ENCODE measurements around the gene NUDT17. TPM values are rescaled to one million over a fixed set of nuclear protein-coding genes. Genes with fewer than 3 reads are reported as not detected.

The NUDT17 gene
- total and polyA plus RNA-seq, 9 of the 15 experiments (the other 6 are each of a cell fraction or from before 2014, with no cell fraction given) = 2.1 to 10.0 (median 6.1) TPM

DNA sequence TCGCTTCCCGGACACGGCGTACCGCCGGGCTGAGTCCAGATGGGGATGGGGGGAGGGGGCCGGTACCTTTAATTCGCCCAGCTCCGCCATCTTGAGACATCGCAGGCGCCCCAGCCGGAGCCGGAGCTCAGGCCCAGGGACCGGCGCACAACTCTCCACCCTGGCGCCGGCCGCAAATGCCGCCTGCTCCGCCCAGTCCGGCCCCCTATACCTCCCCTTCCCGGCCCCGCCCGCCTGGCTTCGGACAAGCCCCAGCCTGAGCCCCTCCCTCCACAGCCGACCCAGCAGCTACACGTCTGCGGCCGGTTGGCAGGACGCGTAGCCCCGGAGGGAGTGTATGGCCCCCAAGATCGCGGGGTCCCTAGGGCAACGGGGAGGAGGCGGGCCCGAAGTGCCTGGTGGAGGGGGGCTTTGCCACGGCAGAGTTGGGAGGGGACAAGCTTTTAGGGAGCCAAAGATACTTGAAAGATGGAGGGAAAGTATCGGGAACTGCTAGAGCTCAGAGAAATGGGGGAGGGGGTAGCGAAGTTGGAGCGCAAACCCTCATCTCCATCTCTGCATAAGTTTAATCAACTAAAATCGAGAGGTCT, 13.6 kb downstream of the NUDT17 start, which contains the start of gene PIAS3 (continued):
- TF ChIP-seq, protein P1, sequence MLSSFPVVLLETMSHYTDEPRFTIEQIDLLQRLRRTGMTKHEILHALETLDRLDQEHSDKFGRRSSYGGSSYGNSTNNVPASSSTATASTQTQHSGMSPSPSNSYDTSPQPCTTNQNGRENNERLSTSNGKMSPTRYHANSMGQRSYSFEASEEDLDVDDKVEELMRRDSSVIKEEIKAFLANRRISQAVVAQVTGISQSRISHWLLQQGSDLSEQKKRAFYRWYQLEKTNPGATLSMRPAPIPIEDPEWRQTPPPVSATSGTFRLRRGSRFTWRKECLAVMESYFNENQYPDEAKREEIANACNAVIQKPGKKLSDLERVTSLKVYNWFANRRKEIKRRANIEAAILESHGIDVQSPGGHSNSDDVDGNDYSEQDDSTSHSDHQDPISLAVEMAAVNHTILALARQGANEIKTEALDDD (IDR thresholded peaks at IDR 0.05) = no peak
- TF ChIP-seq CHD4 (IDR thresholded peaks at IDR 0.05; ENCODE audit: insufficient read depth, insufficient replicate concordance, low read depth, low read length, poor library complexity, severe bottlenecking) = no peak
- TF ChIP-seq FOSL1 (tag; conservative IDR thresholded peaks at IDR 0.05) = no peak
- TF ChIP-seq MYC (IDR thresholded peaks at IDR 0.05; ENCODE audit: low read depth, low read length) = no peak; the same call in 1 of the 2 replicates
- no peak for TF ChIP-seq MYC (CRISPR knock-in tag; IDR thresholded peaks at IDR 0.05; ENCODE audit: borderline replicate concordance, low read depth)
- TF ChIP-seq, protein P2, sequence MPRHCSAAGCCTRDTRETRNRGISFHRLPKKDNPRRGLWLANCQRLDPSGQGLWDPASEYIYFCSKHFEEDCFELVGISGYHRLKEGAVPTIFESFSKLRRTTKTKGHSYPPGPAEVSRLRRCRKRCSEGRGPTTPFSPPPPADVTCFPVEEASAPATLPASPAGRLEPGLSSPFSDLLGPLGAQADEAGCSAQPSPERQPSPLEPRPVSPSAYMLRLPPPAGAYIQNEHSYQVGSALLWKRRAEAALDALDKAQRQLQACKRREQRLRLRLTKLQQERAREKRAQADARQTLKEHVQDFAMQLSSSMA (CRISPR knock-in tag; IDR thresholded peaks at IDR 0.05) = no peak
- no peak for TF ChIP-seq RFX5 (IDR thresholded peaks at IDR 0.05; ENCODE audit: low read depth, low read length)
- no peak for TF ChIP-seq CAMTA2 (CRISPR knock-in tag; conservative IDR thresholded peaks at IDR 0.05)
- no peak for TF ChIP-seq ZBED1 (IDR thresholded peaks at IDR 0.05)
- no peak for TF ChIP-seq SIX5 (IDR thresholded peaks at IDR 0.05; ENCODE audit: borderline replicate concordance in 1 of 2, insufficient read depth in 1 of 2, low read depth in 1 of 2, low read length in 2 of 2)
- TF ChIP-seq FOS (IDR thresholded peaks at IDR 0.05; ENCODE audit: extremely low read depth, insufficient read length) = no peak
- TF ChIP-seq, protein P3, sequence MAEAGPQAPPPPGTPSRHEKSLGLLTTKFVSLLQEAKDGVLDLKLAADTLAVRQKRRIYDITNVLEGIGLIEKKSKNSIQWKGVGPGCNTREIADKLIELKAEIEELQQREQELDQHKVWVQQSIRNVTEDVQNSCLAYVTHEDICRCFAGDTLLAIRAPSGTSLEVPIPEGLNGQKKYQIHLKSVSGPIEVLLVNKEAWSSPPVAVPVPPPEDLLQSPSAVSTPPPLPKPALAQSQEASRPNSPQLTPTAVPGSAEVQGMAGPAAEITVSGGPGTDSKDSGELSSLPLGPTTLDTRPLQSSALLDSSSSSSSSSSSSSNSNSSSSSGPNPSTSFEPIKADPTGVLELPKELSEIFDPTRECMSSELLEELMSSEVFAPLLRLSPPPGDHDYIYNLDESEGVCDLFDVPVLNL (CRISPR knock-in tag; IDR thresholded peaks at IDR 0.05; ENCODE audit: low read depth) = no peak
- TF ChIP-seq ZNF384 (IDR thresholded peaks at IDR 0.05; ENCODE audit: low read depth, low read length) = no peak
- TF ChIP-seq, protein P4, sequence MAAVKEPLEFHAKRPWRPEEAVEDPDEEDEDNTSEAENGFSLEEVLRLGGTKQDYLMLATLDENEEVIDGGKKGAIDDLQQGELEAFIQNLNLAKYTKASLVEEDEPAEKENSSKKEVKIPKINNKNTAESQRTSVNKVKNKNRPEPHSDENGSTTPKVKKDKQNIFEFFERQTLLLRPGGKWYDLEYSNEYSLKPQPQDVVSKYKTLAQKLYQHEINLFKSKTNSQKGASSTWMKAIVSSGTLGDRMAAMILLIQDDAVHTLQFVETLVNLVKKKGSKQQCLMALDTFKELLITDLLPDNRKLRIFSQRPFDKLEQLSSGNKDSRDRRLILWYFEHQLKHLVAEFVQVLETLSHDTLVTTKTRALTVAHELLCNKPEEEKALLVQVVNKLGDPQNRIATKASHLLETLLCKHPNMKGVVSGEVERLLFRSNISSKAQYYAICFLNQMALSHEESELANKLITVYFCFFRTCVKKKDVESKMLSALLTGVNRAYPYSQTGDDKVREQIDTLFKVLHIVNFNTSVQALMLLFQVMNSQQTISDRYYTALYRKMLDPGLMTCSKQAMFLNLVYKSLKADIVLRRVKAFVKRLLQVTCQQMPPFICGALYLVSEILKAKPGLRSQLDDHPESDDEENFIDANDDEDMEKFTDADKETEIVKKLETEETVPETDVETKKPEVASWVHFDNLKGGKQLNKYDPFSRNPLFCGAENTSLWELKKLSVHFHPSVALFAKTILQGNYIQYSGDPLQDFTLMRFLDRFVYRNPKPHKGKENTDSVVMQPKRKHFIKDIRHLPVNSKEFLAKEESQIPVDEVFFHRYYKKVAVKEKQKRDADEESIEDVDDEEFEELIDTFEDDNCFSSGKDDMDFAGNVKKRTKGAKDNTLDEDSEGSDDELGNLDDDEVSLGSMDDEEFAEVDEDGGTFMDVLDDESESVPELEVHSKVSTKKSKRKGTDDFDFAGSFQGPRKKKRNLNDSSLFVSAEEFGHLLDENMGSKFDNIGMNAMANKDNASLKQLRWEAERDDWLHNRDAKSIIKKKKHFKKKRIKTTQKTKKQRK (IDR thresholded peaks at IDR 0.05; ENCODE audit: borderline replicate concordance, low read depth, low read length) = no peak
- TF ChIP-seq, protein P5, sequence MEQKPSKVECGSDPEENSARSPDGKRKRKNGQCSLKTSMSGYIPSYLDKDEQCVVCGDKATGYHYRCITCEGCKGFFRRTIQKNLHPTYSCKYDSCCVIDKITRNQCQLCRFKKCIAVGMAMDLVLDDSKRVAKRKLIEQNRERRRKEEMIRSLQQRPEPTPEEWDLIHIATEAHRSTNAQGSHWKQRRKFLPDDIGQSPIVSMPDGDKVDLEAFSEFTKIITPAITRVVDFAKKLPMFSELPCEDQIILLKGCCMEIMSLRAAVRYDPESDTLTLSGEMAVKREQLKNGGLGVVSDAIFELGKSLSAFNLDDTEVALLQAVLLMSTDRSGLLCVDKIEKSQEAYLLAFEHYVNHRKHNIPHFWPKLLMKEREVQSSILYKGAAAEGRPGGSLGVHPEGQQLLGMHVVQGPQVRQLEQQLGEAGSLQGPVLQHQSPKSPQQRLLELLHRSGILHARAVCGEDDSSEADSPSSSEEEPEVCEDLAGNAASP (IDR thresholded peaks at IDR 0.05) = no peak
- TF ChIP-seq HSF4 (CRISPR knock-in tag; IDR thresholded peaks at IDR 0.05; ENCODE audit: borderline replicate concordance) = no peak
- TF ChIP-seq PHF20 (IDR thresholded peaks at IDR 0.05; ENCODE audit: partially characterized antibody) = no peak
- TF ChIP-seq, protein P6, sequence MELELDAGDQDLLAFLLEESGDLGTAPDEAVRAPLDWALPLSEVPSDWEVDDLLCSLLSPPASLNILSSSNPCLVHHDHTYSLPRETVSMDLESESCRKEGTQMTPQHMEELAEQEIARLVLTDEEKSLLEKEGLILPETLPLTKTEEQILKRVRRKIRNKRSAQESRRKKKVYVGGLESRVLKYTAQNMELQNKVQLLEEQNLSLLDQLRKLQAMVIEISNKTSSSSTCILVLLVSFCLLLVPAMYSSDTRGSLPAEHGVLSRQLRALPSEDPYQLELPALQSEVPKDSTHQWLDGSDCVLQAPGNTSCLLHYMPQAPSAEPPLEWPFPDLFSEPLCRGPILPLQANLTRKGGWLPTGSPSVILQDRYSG (tag; conservative IDR thresholded peaks at IDR 0.05; ENCODE audit: low read depth) = no peak
- no peak for TF ChIP-seq CEBPB (tag; IDR thresholded peaks at IDR 0.05)
- no peak for TF ChIP-seq NELFE (IDR thresholded peaks at IDR 0.05; ENCODE audit: insufficient read depth, insufficient read length)
